Vagina (tissue), 2 donors: Measurements from ENCODE around the gene ZYG11B.

ENCODE experiments used
- CTCF ChIP-seq, 3 experiments: fragments of 450-650 bp in 2 of 3; fragments of 200-600 bp in 1 of 3; sonication (generic) in 1 of 3; IDR thresholded peaks; one replicate each; pipeline ENCODE4 v1.5.1; 2017 to 2019; ENCODE audit warnings: antibody characterized with exemption in 3 of 3, mild to moderate bottlenecking in 2 of 3, moderate library complexity in 2 of 3
- POLR2A ChIP-seq, 2 donors: fragments of 450-650 bp; IDR thresholded peaks; one replicate each; pipeline ENCODE4 v1.6.1; 2017; ENCODE audit warnings: antibody characterized with exemption in 2 of 2, mild to moderate bottlenecking in 2 of 2, moderate library complexity in 2 of 2
- POLR2AphosphoS5 ChIP-seq, 2 donors: sonication (generic); formaldehyde crosslinking; IDR thresholded peaks; one replicate each; pipeline ENCODE4 v1.9.0; 2017; ENCODE audit warnings: antibody characterized with exemption in 2 of 2, mild to moderate bottlenecking in 2 of 2, low read depth in 1 of 2; ENCODE audit not compliant: insufficient read depth in 1 of 2

- TF ChIP-seq CTCF (IDR thresholded peaks at IDR 0.05) (no peak), POLR2AphosphoS5 (IDR thresholded peaks at IDR 0.05; ENCODE audit: insufficient read depth in 1 of 2, low read depth in 1 of 2) (no peak), POLR2A (IDR thresholded peaks at IDR 0.05) (no peak)
Observed at GRCh38 chr1:52801011-52801410, 74.8 kb downstream of the ZYG11B start.
